ENCODE results near the gene SPDYE3.

GRCh38 chr7:100266576-100267354 lies 40.7 kb upstream of the SPDYE3 start:
- TF ChIP-seq POLR2A (IDR thresholded peaks at IDR 0.05) (no peak), CTCF (IDR thresholded peaks at IDR 0.05) (no peak)

All from lower leg skin (tissue), 3 donors.